ENCODE measurements around the gene SAP25. TPM values are rescaled to one million over a fixed set of nuclear protein-coding genes. Genes with fewer than 3 reads are reported as not detected.
A peak's percentile ranks its signal among the peaks of the same experiment; 100 is the strongest.

Gene SAP25
- total and polyA plus RNA-seq, 2 of the 8 experiments (the other 6 are each of a cell fraction or from before 2014, with no cell fraction given) = 3.6 to 5.8 TPM

GRCh38 chr7:100602889-100603725 is 29.4 kb upstream of the SAP25 start (continued):
- TF ChIP-seq SP2 (IDR thresholded peaks at IDR 0.05; ENCODE audit: low read length) (no peak), KDM4A (IDR thresholded peaks at IDR 0.05; ENCODE audit: low read depth, low read length, severe bottlenecking) (no peak), SUZ12 (IDR thresholded peaks at IDR 0.05; ENCODE audit: low read length) (no peak), ATF3 (IDR thresholded peaks at IDR 0.05; ENCODE audit: insufficient read depth, low read depth, low read length) (no peak), MAX (IDR thresholded peaks at IDR 0.05) (peak; percentile 96), TEAD4 (IDR thresholded peaks at IDR 0.05; ENCODE audit: low read depth, low read length) (peak; percentile 90), CBX5 (IDR thresholded peaks at IDR 0.05; ENCODE audit: low read depth, low read length) (no peak), TAF7 (optimal IDR thresholded peaks at IDR 0.05; ENCODE audit: borderline replicate concordance, low read depth, low read length) (no peak), SIN3A (conservative IDR thresholded peaks at IDR 0.05 in 1 of 2, IDR thresholded peaks at IDR 0.05 in 1 of 2; ENCODE audit: low read depth in 1 of 2, low read length in 2 of 2) (peak; percentile 77 to 80; a peak in 2 of 4 replicates), SRF (IDR thresholded peaks at IDR 0.05; ENCODE audit: low read depth, low read length) (no peak), GTF2F1 (IDR thresholded peaks at IDR 0.05; ENCODE audit: borderline replicate concordance, low read depth, low read length) (no peak), USF2 (IDR thresholded peaks at IDR 0.05; ENCODE audit: low read length) (no peak)
